Panc1 (cell line): ENCODE results near the gene SYPL2.
A peak's percentile ranks its signal among the peaks of the same experiment; 100 is the strongest.

Source experiments
- POLR2AphosphoS5 ChIP-seq: IDR thresholded peaks from 2 replicates; pipeline ENCODE4 v1.6.1; 2012; ENCODE audit warnings: mild to moderate bottlenecking, low read depth, low read length, moderate library complexity
- SIN3A ChIP-seq: IDR thresholded peaks from 2 replicates; pipeline ENCODE4 v1.6.1; 2012; ENCODE audit warnings: low read depth, mild to moderate bottlenecking, low read length, moderate library complexity, borderline replicate concordance; ENCODE audit not compliant: insufficient read depth
- TCF7L2 ChIP-seq: IDR thresholded peaks from 2 replicates; pipeline ENCODE4 v1.6.1; 2011; ENCODE audit warnings: mild to moderate bottlenecking, low read depth, low read length, inconsistent platforms
- TF ChIP-seq, protein P1 (sequence below): fragments of 450-650 bp; IDR thresholded peaks from 2 replicates; pipeline ENCODE4 v1.5.1; 2017; ENCODE audit warnings: mild to moderate bottlenecking
- TF ChIP-seq, protein P2 (sequence below), 2 experiments: IDR thresholded peaks; 2 replicates each; pipeline ENCODE4 v1.6.1; 2011 to 2012; ENCODE audit warnings: low read depth in 2 of 2, control low read depth in 1 of 2, low read length in 1 of 2, mild to moderate bottlenecking in 1 of 2, moderate library complexity in 1 of 2; ENCODE audit not compliant: insufficient read depth in 1 of 2

DNA sequence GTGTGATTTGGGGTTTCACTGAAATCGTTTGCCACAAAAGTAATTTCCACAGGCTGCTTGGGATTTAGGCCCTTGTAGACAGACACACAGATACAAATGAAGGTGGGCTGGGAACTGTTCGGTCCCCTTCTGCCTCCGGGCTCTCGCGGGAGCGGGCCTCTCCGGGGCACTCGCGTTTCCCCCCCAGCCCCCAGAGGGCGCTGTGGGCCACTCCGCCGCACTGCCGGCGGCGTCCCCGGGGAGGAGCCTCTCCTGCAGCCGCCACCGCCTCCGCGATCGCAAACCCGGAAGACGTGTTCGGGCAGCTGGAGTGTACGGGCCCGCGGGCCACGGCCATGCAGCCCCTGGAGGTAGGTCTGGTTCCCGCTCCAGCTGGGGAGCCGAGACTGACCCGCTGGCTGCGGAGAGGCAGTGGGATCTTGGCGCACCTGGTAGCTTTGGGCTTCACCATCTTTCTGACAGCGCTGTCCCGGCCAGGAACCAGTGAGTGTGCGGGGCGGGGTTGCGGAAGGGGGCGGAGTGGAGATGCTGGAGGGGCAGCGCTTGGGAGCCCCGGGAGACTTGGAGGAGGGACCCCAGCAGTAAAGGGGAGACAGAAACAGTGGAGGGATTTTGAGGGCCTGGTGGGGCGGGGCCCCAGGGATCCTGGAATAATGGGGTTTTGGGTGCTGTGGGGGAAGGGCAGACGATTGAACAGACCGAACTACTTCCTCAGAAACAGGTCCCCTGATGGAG, 27.6 kb downstream of the SYPL2 start, which contains the start of gene CYB561D1:
- TF ChIP-seq, protein P1, sequence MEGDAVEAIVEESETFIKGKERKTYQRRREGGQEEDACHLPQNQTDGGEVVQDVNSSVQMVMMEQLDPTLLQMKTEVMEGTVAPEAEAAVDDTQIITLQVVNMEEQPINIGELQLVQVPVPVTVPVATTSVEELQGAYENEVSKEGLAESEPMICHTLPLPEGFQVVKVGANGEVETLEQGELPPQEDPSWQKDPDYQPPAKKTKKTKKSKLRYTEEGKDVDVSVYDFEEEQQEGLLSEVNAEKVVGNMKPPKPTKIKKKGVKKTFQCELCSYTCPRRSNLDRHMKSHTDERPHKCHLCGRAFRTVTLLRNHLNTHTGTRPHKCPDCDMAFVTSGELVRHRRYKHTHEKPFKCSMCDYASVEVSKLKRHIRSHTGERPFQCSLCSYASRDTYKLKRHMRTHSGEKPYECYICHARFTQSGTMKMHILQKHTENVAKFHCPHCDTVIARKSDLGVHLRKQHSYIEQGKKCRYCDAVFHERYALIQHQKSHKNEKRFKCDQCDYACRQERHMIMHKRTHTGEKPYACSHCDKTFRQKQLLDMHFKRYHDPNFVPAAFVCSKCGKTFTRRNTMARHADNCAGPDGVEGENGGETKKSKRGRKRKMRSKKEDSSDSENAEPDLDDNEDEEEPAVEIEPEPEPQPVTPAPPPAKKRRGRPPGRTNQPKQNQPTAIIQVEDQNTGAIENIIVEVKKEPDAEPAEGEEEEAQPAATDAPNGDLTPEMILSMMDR: peak; percentile 94
- TF ChIP-seq POLR2AphosphoS5: peak; percentile 63; the same call in 1 of the 2 replicates
- TF ChIP-seq, protein P2, sequence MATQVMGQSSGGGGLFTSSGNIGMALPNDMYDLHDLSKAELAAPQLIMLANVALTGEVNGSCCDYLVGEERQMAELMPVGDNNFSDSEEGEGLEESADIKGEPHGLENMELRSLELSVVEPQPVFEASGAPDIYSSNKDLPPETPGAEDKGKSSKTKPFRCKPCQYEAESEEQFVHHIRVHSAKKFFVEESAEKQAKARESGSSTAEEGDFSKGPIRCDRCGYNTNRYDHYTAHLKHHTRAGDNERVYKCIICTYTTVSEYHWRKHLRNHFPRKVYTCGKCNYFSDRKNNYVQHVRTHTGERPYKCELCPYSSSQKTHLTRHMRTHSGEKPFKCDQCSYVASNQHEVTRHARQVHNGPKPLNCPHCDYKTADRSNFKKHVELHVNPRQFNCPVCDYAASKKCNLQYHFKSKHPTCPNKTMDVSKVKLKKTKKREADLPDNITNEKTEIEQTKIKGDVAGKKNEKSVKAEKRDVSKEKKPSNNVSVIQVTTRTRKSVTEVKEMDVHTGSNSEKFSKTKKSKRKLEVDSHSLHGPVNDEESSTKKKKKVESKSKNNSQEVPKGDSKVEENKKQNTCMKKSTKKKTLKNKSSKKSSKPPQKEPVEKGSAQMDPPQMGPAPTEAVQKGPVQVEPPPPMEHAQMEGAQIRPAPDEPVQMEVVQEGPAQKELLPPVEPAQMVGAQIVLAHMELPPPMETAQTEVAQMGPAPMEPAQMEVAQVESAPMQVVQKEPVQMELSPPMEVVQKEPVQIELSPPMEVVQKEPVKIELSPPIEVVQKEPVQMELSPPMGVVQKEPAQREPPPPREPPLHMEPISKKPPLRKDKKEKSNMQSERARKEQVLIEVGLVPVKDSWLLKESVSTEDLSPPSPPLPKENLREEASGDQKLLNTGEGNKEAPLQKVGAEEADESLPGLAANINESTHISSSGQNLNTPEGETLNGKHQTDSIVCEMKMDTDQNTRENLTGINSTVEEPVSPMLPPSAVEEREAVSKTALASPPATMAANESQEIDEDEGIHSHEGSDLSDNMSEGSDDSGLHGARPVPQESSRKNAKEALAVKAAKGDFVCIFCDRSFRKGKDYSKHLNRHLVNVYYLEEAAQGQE (IDR thresholded peaks at IDR 0.05; ENCODE audit: insufficient read depth in 1 of 2, low read depth in 2 of 2, low read length in 1 of 2): 0 out of 4 replicates have a peak, but pooled peaks of 1 of the 2 experiments have one; percentile 35
- 0 out of 2 replicates have a peak, but pooled peaks have one; percentile 76 for TF ChIP-seq SIN3A
- TF ChIP-seq TCF7L2: no peak
